ENCODE results near the gene SETDB1. TPM values are rescaled to one million over a fixed set of nuclear protein-coding genes. Genes with fewer than 3 reads are reported as not detected.

The SETDB1 gene
- total RNA-seq, 1 experiment from 2014 or later: 67.4 TPM

DNA sequence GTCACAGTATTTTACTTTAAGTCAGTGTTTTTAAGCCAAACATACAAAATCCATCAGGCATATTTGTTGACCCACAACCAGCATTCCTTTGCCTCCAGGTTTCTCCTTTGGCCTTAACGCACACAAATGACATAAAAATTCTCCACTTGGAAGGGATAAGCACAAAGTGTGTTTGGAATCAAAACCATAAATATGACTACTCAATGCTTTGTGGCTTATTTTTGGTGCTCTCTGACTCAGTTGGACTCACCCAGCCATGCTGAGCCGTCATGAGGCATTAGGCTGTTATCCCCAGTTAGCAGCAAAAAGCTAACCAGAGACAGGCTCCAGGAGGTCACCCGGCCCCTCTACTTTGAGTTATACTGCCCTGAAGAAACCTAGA is 83.0 kb downstream of the SETDB1 start:
- BruUV-seq (replicated peaks): no TSS peak
- no peak for DNase-seq (ENCODE audit: unreplicated experiment)
- peak overlapping the region; percentile 99 for H3K27ac Mint-ChIP-seq (ENCODE audit: low read depth, unreplicated experiment)
- H3K27me3 Mint-ChIP-seq (ENCODE audit: insufficient read depth, unreplicated experiment): no peaks in the 10 kb centered on the region
- H3K9me3 Mint-ChIP-seq (ENCODE audit: unreplicated experiment): no peaks in the 10 kb centered on the region
- peaks cover 16% of the 10 kb centered on the region for H3K36me3 Mint-ChIP-seq (ENCODE audit: insufficient read depth, unreplicated experiment)
- ChIA-PET POLR2A (interaction anchor here (0.9 to 2.9 kb wide), 5 partner anchors 13 to 186 kb away, joined by 3 to 16 read pairs (median 3); partner anchors contain the start of genes CDC42SE1 and MLLT11), CTCF (interaction anchor here (1.1 to 1.9 kb wide), 3 partner anchors 13 to 148 kb away, joined by 3 to 8 read pairs (median 4); no protein-coding TSS in a partner anchor)
- peak overlapping the region; percentile 94 for H3K4me3 Mint-ChIP-seq (ENCODE audit: unreplicated experiment)
- peaks cover 35% of the 10 kb centered on the region for H3K4me1 Mint-ChIP-seq (ENCODE audit: insufficient read depth, unreplicated experiment)
- TF ChIP-seq, protein P1, sequence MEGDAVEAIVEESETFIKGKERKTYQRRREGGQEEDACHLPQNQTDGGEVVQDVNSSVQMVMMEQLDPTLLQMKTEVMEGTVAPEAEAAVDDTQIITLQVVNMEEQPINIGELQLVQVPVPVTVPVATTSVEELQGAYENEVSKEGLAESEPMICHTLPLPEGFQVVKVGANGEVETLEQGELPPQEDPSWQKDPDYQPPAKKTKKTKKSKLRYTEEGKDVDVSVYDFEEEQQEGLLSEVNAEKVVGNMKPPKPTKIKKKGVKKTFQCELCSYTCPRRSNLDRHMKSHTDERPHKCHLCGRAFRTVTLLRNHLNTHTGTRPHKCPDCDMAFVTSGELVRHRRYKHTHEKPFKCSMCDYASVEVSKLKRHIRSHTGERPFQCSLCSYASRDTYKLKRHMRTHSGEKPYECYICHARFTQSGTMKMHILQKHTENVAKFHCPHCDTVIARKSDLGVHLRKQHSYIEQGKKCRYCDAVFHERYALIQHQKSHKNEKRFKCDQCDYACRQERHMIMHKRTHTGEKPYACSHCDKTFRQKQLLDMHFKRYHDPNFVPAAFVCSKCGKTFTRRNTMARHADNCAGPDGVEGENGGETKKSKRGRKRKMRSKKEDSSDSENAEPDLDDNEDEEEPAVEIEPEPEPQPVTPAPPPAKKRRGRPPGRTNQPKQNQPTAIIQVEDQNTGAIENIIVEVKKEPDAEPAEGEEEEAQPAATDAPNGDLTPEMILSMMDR (IDR thresholded peaks at IDR 0.05; ENCODE audit: unreplicated experiment): no peak
- intact Hi-C loops (cut with micrococcal nuclease): loop anchor here (5.0 kb wide), 2 partner anchors 48 to 447 kb away; partner anchors contain the start of gene CDC42SE1

DNA sequence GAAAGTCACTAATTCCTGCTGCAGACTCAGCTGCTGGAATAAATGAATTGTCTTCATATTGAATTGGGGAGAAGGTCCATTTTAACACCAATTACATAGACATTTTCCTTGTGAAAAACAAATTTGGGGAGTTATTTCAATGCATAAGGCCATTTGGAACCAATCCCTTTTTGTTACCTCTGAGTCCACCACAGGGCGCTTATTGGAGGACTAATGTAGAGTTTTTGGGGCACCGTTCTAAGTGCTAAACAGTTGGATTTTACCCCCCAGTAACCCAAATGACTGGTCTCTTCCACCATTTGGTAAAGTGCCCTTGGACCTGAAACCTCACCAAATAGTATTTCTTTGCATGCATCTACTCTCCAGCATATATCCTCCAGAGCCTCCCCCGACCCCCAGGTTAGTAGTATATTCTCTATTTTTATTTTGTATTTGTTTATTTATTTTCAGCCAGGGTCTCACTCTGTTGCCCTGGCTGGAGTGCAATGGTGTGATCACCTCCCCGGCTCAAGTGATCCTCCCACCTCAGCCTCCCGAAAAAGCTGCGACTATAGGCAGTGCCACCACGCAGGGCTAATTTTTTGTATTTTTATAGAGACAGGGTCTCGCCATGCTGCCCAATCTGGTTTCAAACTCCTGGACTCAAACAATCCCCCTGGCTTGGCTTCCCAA is 83.6 kb downstream of the SETDB1 start:
- Mint-ChIP-seq H3K27me3 (ENCODE audit: insufficient read depth, unreplicated experiment) (no peaks in the 10 kb centered on the region), H3K4me3 (ENCODE audit: unreplicated experiment) (peak overlapping the region; percentile 94), H3K36me3 (ENCODE audit: insufficient read depth, unreplicated experiment) (peaks cover 20% of the 10 kb centered on the region), H3K9me3 (ENCODE audit: unreplicated experiment) (no peaks in the 10 kb centered on the region), H3K4me1 (ENCODE audit: insufficient read depth, unreplicated experiment) (peaks cover 35% of the 10 kb centered on the region), H3K27ac (ENCODE audit: low read depth, unreplicated experiment) (no peak overlapping the region)
- intact Hi-C loops (cut with micrococcal nuclease): loop anchor here (5.0 kb wide), 2 partner anchors 47 to 448 kb away; partner anchors contain the start of gene CDC42SE1
- TF ChIP-seq, protein P1 (IDR thresholded peaks at IDR 0.05; ENCODE audit: unreplicated experiment): no peak
- BruUV-seq (replicated peaks): no TSS peak
- DNase-seq (ENCODE audit: unreplicated experiment): no peak
- CTCF ChIA-PET: interaction anchor here (0.5 to 1.9 kb wide), 7 partner anchors 14 to 391 kb away, joined by 3 to 8 read pairs (median 3); partner anchors contain the start of gene MLLT11
- POLR2A ChIA-PET: interaction anchor here (0.6 to 2.9 kb wide), 7 partner anchors 14 to 504 kb away, joined by 3 to 16 read pairs (median 3); partner anchors contain the start of genes CDC42SE1 and MLLT11

DNA sequence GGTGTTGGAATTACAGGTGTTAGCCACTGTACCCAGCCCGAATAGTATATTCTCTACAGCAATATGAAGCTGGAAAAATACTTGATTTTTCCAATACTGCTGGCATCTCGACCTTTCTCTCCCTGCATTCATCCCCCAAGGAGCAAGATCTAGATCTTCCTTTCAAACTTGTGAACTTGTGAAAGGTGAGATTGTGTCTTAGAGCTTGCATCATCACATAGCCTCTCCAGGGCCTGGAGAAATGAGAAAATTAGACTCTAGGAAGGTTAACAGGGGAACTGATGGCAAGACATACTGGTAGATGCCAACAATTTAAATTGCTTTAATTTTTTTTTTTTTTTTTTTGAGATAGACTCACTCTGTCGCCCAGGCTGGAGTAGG is 84.2 kb downstream of the SETDB1 start:
- no TSS peak for BruUV-seq (replicated peaks)
- Mint-ChIP-seq H3K27ac (ENCODE audit: low read depth, unreplicated experiment) (no peak overlapping the region), H3K36me3 (ENCODE audit: insufficient read depth, unreplicated experiment) (peaks cover 25% of the 10 kb centered on the region), H3K4me1 (ENCODE audit: insufficient read depth, unreplicated experiment) (peaks cover 33% of the 10 kb centered on the region), H3K27me3 (ENCODE audit: insufficient read depth, unreplicated experiment) (no peaks in the 10 kb centered on the region), H3K4me3 (ENCODE audit: unreplicated experiment) (no peak overlapping the region), H3K9me3 (ENCODE audit: unreplicated experiment) (no peaks in the 10 kb centered on the region)
- ChIA-PET POLR2A (interaction anchor here (0.6 to 2.9 kb wide), 3 partner anchors 24 to 504 kb away, joined by 3 to 16 read pairs (median 4); partner anchors contain the start of genes CDC42SE1 and MLLT11), CTCF (interaction anchor here (0.6 to 1.6 kb wide), 6 partner anchors 14 to 391 kb away, joined by 3 to 9 read pairs (median 4); no protein-coding TSS in a partner anchor)
- TF ChIP-seq, protein P1 (IDR thresholded peaks at IDR 0.05; ENCODE audit: unreplicated experiment): no peak
- intact Hi-C loops (cut with micrococcal nuclease): no loop called here
- no peak for DNase-seq (ENCODE audit: unreplicated experiment)

DNA sequence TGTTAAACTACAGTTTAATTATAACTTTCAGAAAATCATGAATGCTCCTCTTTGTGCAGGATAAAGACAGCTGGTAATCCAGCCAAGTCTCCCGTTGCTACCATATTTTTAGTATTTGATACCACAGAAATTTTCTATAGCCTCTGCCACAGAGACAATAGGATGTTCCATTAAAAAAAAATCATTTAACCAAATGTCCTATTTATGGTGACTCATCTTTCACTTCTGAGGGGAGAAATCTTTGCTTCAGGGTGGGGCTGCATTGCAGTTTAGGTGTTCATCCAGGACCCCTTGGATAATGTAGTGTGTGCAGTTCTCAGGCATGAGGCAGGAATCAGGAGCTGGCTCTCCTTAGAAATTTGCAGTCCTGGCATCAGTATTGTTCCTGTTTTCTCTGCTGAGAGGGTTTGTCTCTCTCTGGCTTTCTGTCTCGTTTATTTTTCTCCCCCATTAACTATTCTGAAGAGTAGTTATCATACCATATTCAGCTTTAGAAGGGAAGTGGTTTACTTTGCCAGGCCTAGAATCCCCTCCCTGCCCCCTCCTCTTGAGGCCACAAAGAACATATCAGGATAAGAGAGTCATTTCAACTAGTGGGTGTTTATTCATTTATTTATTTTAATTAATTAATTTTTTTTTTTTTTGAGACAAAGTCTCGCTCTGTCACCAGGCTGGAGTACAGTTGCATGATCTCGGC is 85.1 kb downstream of the SETDB1 start:
- TF ChIP-seq, protein P1 (IDR thresholded peaks at IDR 0.05; ENCODE audit: unreplicated experiment): no peak
- intact Hi-C loops (cut with micrococcal nuclease): no loop called here
- ChIA-PET CTCF (interaction anchor here (0.8 to 1.6 kb wide), 4 partner anchors 12 to 16 kb away, joined by 3 to 9 read pairs (median 5); no protein-coding TSS in a partner anchor), POLR2A (interaction anchor here (0.6 to 0.7 kb wide), 2 partner anchors 21 to 154 kb away, joined by 4 to 6 read pairs; no protein-coding TSS in a partner anchor)
- H3K4me3 Mint-ChIP-seq (ENCODE audit: unreplicated experiment): no peak overlapping the region
- BruUV-seq (replicated peaks): no TSS peak
- H3K9me3 Mint-ChIP-seq (ENCODE audit: unreplicated experiment): no peaks in the 10 kb centered on the region
- no peak for DNase-seq (ENCODE audit: unreplicated experiment)
- H3K27me3 Mint-ChIP-seq (ENCODE audit: insufficient read depth, unreplicated experiment): no peaks in the 10 kb centered on the region
- peaks cover 23% of the 10 kb centered on the region for H3K4me1 Mint-ChIP-seq (ENCODE audit: insufficient read depth, unreplicated experiment)
- peaks cover 28% of the 10 kb centered on the region for H3K36me3 Mint-ChIP-seq (ENCODE audit: insufficient read depth, unreplicated experiment)
- peak overlapping the region; percentile 39 for H3K27ac Mint-ChIP-seq (ENCODE audit: low read depth, unreplicated experiment)
